HepG2 (cell line): ENCODE results near the gene RTP2. TPM values are rescaled to one million over a fixed set of nuclear protein-coding genes. Genes with fewer than 3 reads are reported as not detected.

Experiments
- ATAD3A ChIP-seq: sonication (generic); formaldehyde crosslinking; IDR thresholded peaks from 2 replicates; pipeline ENCODE4 v1.4.0; 2020; ENCODE audit warnings: missing genetic modification reagents
- ATM ChIP-seq: fragments of 450-650 bp; IDR thresholded peaks from 2 replicates; pipeline ENCODE4 v1.7.1; 2017; ENCODE audit warnings: mild to moderate bottlenecking, borderline replicate concordance
- BORCS8-MEF2B ChIP-seq: sonication (generic); formaldehyde crosslinking; IDR thresholded peaks from 2 replicates; pipeline ENCODE4 v1.8.0; 2022; ENCODE audit warnings: mild to moderate bottlenecking, missing genetic modification reagents
- CENPT ChIP-seq: sonication (generic); formaldehyde crosslinking; IDR thresholded peaks from 2 replicates; pipeline ENCODE4 v1.8.0; 2022; ENCODE audit warnings: low read depth, mild to moderate bottlenecking, moderate library complexity, missing genetic modification reagents
- HDAC1 ChIP-seq: sonication (generic); formaldehyde crosslinking; IDR thresholded peaks from 2 replicates; pipeline ENCODE4 v1.5.1; 2020; ENCODE audit warnings: mild to moderate bottlenecking, missing genetic modification reagents
- HNF4A ChIP-seq: sonication (generic); formaldehyde crosslinking; IDR thresholded peaks from 2 replicates; pipeline ENCODE4 v1.4.0; 2020; ENCODE audit warnings: missing genetic modification reagents
- LCORL ChIP-seq, 2 experiments: fragments of 450-650 bp in 1 of 2; sonication (generic) in 1 of 2; formaldehyde crosslinking in 1 of 2; IDR thresholded peaks; 2 replicates each; pipeline versions ENCODE4 v1.5.0 to v1.6.1; 2017 to 2020; ENCODE audit warnings: antibody characterized with exemption in 1 of 2, missing genetic modification reagents in 1 of 2
- MNT ChIP-seq: fragments of 450-650 bp; IDR thresholded peaks from 2 replicates; pipeline ENCODE4 v1.6.1; 2016
- NBN ChIP-seq: fragments of 450-650 bp; conservative IDR thresholded peaks from 2 replicates; pipeline ENCODE4 v1.6.1; 2017
- POLR2AphosphoS5 ChIP-seq: IDR thresholded peaks from 2 replicates; pipeline ENCODE4 v1.6.1; 2012; ENCODE audit warnings: low read depth, low read length
- PTBP1 ChIP-seq: fragments of 200-400 bp; formaldehyde crosslinking; IDR thresholded peaks from 2 replicates; pipeline ENCODE4 v1.6.1; 2018; ENCODE audit warnings: low read length, low read depth; ENCODE audit not compliant: poor library complexity, severe bottlenecking
- RBFOX2 ChIP-seq: fragments of 200-400 bp; formaldehyde crosslinking; IDR thresholded peaks from 2 replicates; pipeline ENCODE4 v1.6.1; 2017; ENCODE audit warnings: low read depth, mild to moderate bottlenecking, low read length
- RFX5 ChIP-seq: IDR thresholded peaks from 2 replicates; pipeline ENCODE4 v1.6.1; 2011; ENCODE audit warnings: low read depth, low read length, improper control_type of control experiment
- SPEN ChIP-seq: sonication (generic); formaldehyde crosslinking; IDR thresholded peaks from 2 replicates; pipeline ENCODE4 v1.5.1; 2020; ENCODE audit warnings: low read depth, mild to moderate bottlenecking, missing genetic modification reagents
- TBP ChIP-seq: sonication (generic); formaldehyde crosslinking; IDR thresholded peaks from 2 replicates; pipeline ENCODE4 v1.5.0; 2020; ENCODE audit warnings: missing genetic modification reagents
- TP53 ChIP-seq: sonication (generic); formaldehyde crosslinking; conservative IDR thresholded peaks from 2 replicates; pipeline ENCODE4 v1.4.0; 2020; ENCODE audit warnings: missing genetic modification reagents
- TSC22D2 ChIP-seq: sonication (generic); formaldehyde crosslinking; IDR thresholded peaks from 2 replicates; pipeline ENCODE4 v1.5.1; 2020; ENCODE audit warnings: missing genetic modification reagents, mild to moderate bottlenecking, borderline replicate concordance
- U2AF2 ChIP-seq: fragments of 200-400 bp; formaldehyde crosslinking; IDR thresholded peaks from 2 replicates; pipeline ENCODE4 v1.6.1; 2017; ENCODE audit warnings: low read depth, mild to moderate bottlenecking, low read length
- ZMYM4 ChIP-seq: sonication (generic); formaldehyde crosslinking; IDR thresholded peaks from 2 replicates; pipeline ENCODE4 v1.8.1; 2023; ENCODE audit warnings: mild to moderate bottlenecking, missing genetic modification reagents
- ZNF12 ChIP-seq: sonication (generic); formaldehyde crosslinking; IDR thresholded peaks from 2 replicates; pipeline ENCODE4 v1.5.0; 2020; ENCODE audit warnings: missing genetic modification reagents
- ZNF205 ChIP-seq: IDR thresholded peaks from 2 replicates; pipeline ENCODE4 v1.6.1; 2018; ENCODE audit warnings: missing biosample characterization, missing genetic modification reagents
- ZNF235 ChIP-seq: sonication (generic); formaldehyde crosslinking; IDR thresholded peaks from 2 replicates; pipeline ENCODE4 v1.8.1; 2023; ENCODE audit warnings: mild to moderate bottlenecking, missing genetic modification reagents, borderline replicate concordance
- ZNF326 ChIP-seq: sonication (generic); formaldehyde crosslinking; IDR thresholded peaks from 2 replicates; pipeline ENCODE4 v1.4.0; 2020; ENCODE audit warnings: missing genetic modification reagents, borderline replicate concordance
- ZNF44 ChIP-seq: sonication (generic); formaldehyde crosslinking; IDR thresholded peaks from 2 replicates; pipeline ENCODE4 v1.5.1; 2020; ENCODE audit warnings: mild to moderate bottlenecking, missing genetic modification reagents
- ZNF572 ChIP-seq: sonication (generic); formaldehyde crosslinking; IDR thresholded peaks from 2 replicates; pipeline ENCODE4 v1.5.1; 2020; ENCODE audit warnings: mild to moderate bottlenecking, missing genetic modification reagents
- ZNF652 ChIP-seq: IDR thresholded peaks from 2 replicates; pipeline ENCODE4 v1.6.1; 2016; ENCODE audit warnings: low read depth, borderline replicate concordance
- ZSCAN12 ChIP-seq: sonication (generic); formaldehyde crosslinking; IDR thresholded peaks from 2 replicates; pipeline ENCODE4 v1.9.0; 2021; ENCODE audit warnings: mild to moderate bottlenecking, missing genetic modification reagents
- polyA plus RNA-seq, 8 experiments: library from polyadenylated mRNA; depleted of rRNA in 3 of 8; stranded (reverse) in 7 of 8; unstranded in 1 of 8; fragments of >200 nt; fragmentation: Illumina TruSeq in 4 of 8; extraction: Trizol in 4 of 8; gene quantifications; 2 replicates each; pipeline versions ENCODE4 v1.2.1 to v1.2.3, GENCODE V29; 2011 to 2016; ENCODE audit warnings: low read depth in 4 of 8, missing spikeins in 1 of 8, mixed read lengths in 1 of 8; ENCODE audit not compliant: insufficient read depth in 1 of 8
- total RNA-seq, 5 experiments: library from RNA; depleted of rRNA; stranded (reverse); fragments of >200 nt; fragmentation: Illumina TruSeq; extraction: Trizol; gene quantifications; 2 replicates each; pipeline ENCODE4 v1.2.3, GENCODE V29; 2016; ENCODE audit warnings: low read depth in 1 of 5
- TF ChIP-seq, protein P1 (sequence below): IDR thresholded peaks from 2 replicates; pipeline ENCODE4 v1.6.1; 2016; ENCODE audit warnings: missing compliant biosample characterization, missing genetic modification reagents, borderline replicate concordance
- TF ChIP-seq, protein P2 (sequence below): sonication (generic); formaldehyde crosslinking; IDR thresholded peaks from 2 replicates; pipeline ENCODE4 v1.5.0; 2020; ENCODE audit warnings: mild to moderate bottlenecking, missing genetic modification reagents

RTP2 gene
- total and polyA plus RNA-seq, 2 of the 13 experiments (the other 11 are each of a cell fraction or from before 2014, with no cell fraction given) = not detected

- TF ChIP-seq, protein P1, sequence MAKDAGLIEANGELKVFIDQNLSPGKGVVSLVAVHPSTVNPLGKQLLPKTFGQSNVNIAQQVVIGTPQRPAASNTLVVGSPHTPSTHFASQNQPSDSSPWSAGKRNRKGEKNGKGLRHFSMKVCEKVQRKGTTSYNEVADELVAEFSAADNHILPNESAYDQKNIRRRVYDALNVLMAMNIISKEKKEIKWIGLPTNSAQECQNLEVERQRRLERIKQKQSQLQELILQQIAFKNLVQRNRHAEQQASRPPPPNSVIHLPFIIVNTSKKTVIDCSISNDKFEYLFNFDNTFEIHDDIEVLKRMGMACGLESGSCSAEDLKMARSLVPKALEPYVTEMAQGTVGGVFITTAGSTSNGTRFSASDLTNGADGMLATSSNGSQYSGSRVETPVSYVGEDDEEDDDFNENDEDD (CRISPR knock-in tag) = no peak
- TF ChIP-seq HNF4A (CRISPR knock-in tag) = no peak; the same call in none of the 2 replicates
- TF ChIP-seq ATM = no peak
- TF ChIP-seq TBP (CRISPR knock-in tag) = no peak
- TF ChIP-seq PTBP1 = no peak
- TF ChIP-seq ZNF326 (CRISPR knock-in tag) = no peak
- TF ChIP-seq, protein P2, sequence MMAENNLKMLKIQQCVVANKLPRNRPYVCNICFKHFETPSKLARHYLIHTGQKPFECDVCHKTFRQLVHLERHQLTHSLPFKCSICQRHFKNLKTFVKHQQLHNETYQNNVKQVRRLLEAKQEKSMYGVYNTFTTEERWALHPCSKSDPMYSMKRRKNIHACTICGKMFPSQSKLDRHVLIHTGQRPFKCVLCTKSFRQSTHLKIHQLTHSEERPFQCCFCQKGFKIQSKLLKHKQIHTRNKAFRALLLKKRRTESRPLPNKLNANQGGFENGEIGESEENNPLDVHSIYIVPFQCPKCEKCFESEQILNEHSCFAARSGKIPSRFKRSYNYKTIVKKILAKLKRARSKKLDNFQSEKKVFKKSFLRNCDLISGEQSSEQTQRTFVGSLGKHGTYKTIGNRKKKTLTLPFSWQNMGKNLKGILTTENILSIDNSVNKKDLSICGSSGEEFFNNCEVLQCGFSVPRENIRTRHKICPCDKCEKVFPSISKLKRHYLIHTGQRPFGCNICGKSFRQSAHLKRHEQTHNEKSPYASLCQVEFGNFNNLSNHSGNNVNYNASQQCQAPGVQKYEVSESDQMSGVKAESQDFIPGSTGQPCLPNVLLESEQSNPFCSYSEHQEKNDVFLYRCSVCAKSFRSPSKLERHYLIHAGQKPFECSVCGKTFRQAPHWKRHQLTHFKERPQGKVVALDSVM (CRISPR knock-in tag) = no peak
- TF ChIP-seq ZMYM4 (CRISPR knock-in tag) = peak; percentile 87
- no peak for TF ChIP-seq ZSCAN12 (CRISPR knock-in tag)
- TF ChIP-seq ZNF44 = peak; percentile 35; the same call in 1 of the 2 replicates
- peak; percentile 21; the same call in 1 of the 2 replicates for TF ChIP-seq TSC22D2
- no peak for TF ChIP-seq NBN
- peak; percentile 53; the same call in 1 of the 2 replicates for TF ChIP-seq BORCS8-MEF2B (CRISPR knock-in tag)
- TF ChIP-seq ZNF652 (CRISPR knock-in tag) = no peak
- no peak for TF ChIP-seq POLR2AphosphoS5
- TF ChIP-seq RBFOX2 = no peak
- no peak for TF ChIP-seq LCORL (IDR thresholded peaks at IDR 0.05)
- peak; percentile 64 for TF ChIP-seq LCORL (CRISPR knock-in tag; IDR thresholded peaks at IDR 0.05)
- TF ChIP-seq HDAC1 = peak; percentile 63
- TF ChIP-seq ZNF235 (CRISPR knock-in tag) = no peak
- TF ChIP-seq ZNF572 = peak; percentile 2; the same call in 1 of the 2 replicates
- no peak for TF ChIP-seq CENPT (CRISPR knock-in tag)
- no peak for TF ChIP-seq RFX5
- no peak for TF ChIP-seq ZNF205 (CRISPR knock-in tag)
- TF ChIP-seq MNT = 0 out of 2 replicates have a peak, but pooled peaks have one; percentile 9
- TF ChIP-seq ATAD3A = no peak
- no peak for TF ChIP-seq TP53 (CRISPR knock-in tag)
- TF ChIP-seq U2AF2 = no peak
- TF ChIP-seq ZNF12 (CRISPR knock-in tag) = no peak
- no peak for TF ChIP-seq SPEN (CRISPR knock-in tag)
These were observed 17.4 kb upstream of the RTP2 start (continued) for GRCh38 chr3:187719628-187720336.
